ENCODE results near the gene PRR15L. TPM values are rescaled to one million over a fixed set of nuclear protein-coding genes. Genes with fewer than 3 reads are reported as not detected.

The PRR15L gene
- total RNA-seq, 1 experiment from 2014 or later: 0.18 TPM

DNA sequence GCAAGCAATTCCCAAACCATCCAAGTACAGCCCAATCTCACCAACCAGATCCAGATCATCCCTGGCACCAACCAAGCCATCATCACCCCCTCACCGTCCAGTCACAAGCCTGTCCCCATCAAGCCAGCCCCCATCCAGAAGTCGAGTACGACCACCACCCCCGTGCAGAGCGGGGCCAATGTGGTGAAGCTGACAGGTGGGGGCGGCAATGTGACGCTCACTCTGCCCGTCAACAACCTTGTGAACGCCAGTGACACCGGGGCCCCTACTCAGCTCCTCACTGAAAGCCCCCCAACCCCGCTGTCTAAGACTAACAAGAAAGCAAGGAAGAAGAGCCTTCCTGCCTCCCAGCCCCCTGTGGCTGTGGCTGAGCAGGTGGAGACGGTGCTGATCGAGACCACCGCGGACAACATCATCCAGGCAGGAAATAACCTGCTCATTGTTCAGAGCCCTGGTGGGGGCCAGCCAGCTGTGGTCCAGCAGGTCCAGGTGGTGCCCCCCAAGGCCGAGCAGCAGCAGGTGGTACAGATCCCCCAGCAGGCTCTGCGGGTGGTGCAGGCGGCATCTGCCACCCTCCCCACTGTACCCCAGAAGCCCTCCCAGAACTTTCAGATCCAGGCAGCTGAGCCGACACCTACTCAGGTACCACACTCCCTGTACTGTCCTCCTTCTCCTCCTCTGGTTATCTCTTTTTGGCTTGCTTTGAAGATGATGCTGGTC lies 41.0 kb downstream of the PRR15L start:
- BruUV-seq (replicated peaks): TSS peak; percentile 33
- no peak for TF ChIP-seq SIN3A (IDR thresholded peaks at IDR 0.05; ENCODE audit: borderline replicate concordance, insufficient read depth, low read depth, low read length)
- TF ChIP-seq, protein P1, sequence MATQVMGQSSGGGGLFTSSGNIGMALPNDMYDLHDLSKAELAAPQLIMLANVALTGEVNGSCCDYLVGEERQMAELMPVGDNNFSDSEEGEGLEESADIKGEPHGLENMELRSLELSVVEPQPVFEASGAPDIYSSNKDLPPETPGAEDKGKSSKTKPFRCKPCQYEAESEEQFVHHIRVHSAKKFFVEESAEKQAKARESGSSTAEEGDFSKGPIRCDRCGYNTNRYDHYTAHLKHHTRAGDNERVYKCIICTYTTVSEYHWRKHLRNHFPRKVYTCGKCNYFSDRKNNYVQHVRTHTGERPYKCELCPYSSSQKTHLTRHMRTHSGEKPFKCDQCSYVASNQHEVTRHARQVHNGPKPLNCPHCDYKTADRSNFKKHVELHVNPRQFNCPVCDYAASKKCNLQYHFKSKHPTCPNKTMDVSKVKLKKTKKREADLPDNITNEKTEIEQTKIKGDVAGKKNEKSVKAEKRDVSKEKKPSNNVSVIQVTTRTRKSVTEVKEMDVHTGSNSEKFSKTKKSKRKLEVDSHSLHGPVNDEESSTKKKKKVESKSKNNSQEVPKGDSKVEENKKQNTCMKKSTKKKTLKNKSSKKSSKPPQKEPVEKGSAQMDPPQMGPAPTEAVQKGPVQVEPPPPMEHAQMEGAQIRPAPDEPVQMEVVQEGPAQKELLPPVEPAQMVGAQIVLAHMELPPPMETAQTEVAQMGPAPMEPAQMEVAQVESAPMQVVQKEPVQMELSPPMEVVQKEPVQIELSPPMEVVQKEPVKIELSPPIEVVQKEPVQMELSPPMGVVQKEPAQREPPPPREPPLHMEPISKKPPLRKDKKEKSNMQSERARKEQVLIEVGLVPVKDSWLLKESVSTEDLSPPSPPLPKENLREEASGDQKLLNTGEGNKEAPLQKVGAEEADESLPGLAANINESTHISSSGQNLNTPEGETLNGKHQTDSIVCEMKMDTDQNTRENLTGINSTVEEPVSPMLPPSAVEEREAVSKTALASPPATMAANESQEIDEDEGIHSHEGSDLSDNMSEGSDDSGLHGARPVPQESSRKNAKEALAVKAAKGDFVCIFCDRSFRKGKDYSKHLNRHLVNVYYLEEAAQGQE (IDR thresholded peaks at IDR 0.05; ENCODE audit: insufficient read depth in 1 of 2, low read depth in 2 of 2, low read length in 1 of 2): no peak
- TF ChIP-seq POLR2AphosphoS5 (IDR thresholded peaks at IDR 0.05; ENCODE audit: low read depth, low read length): no peak
- TF ChIP-seq TCF7L2 (IDR thresholded peaks at IDR 0.05; ENCODE audit: low read depth, low read length): no peak
- TF ChIP-seq, protein P2, sequence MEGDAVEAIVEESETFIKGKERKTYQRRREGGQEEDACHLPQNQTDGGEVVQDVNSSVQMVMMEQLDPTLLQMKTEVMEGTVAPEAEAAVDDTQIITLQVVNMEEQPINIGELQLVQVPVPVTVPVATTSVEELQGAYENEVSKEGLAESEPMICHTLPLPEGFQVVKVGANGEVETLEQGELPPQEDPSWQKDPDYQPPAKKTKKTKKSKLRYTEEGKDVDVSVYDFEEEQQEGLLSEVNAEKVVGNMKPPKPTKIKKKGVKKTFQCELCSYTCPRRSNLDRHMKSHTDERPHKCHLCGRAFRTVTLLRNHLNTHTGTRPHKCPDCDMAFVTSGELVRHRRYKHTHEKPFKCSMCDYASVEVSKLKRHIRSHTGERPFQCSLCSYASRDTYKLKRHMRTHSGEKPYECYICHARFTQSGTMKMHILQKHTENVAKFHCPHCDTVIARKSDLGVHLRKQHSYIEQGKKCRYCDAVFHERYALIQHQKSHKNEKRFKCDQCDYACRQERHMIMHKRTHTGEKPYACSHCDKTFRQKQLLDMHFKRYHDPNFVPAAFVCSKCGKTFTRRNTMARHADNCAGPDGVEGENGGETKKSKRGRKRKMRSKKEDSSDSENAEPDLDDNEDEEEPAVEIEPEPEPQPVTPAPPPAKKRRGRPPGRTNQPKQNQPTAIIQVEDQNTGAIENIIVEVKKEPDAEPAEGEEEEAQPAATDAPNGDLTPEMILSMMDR (IDR thresholded peaks at IDR 0.05): no peak
- Histone ChIP-seq H3K4me3 (ENCODE audit: low read depth in 2 of 2, low read length in 2 of 2) (no peak overlapping the region), H3K27ac (ENCODE audit: low read length) (no peak overlapping the region), H3K27me3 (ENCODE audit: control insufficient read depth, insufficient read depth, low read length) (no peaks in the 10 kb centered on the region), H3K4me1 (ENCODE audit: control insufficient read depth, insufficient read depth, low read length) (no peaks in the 10 kb centered on the region; the same call in 1 of the 2 replicates), H3K9me3 (ENCODE audit: control insufficient read depth, insufficient read depth, low read depth, low read length) (no peaks in the 10 kb centered on the region), H3K36me3 (ENCODE audit: control insufficient read depth, insufficient read depth, low read length) (no peaks in the 10 kb centered on the region)
- intact Hi-C loops (cut with micrococcal nuclease; ENCODE audit: unreplicated experiment) (no loop called here), in situ Hi-C loops (cut with HindIII; ENCODE audit: low pct_unique_long_range_greater_than_20kb, low sequenced_read_pairs) (no loop called here)
- ChIA-PET POLR2A (interaction anchor here (0.6 kb wide), 1 partner anchor 187 kb away, joined by 4 read pairs; no protein-coding TSS in a partner anchor), CTCF (no interaction called here)
- DNase-seq (ENCODE audit: low read depth, low spot score): no peak
- ATAC-seq: no peak

DNA sequence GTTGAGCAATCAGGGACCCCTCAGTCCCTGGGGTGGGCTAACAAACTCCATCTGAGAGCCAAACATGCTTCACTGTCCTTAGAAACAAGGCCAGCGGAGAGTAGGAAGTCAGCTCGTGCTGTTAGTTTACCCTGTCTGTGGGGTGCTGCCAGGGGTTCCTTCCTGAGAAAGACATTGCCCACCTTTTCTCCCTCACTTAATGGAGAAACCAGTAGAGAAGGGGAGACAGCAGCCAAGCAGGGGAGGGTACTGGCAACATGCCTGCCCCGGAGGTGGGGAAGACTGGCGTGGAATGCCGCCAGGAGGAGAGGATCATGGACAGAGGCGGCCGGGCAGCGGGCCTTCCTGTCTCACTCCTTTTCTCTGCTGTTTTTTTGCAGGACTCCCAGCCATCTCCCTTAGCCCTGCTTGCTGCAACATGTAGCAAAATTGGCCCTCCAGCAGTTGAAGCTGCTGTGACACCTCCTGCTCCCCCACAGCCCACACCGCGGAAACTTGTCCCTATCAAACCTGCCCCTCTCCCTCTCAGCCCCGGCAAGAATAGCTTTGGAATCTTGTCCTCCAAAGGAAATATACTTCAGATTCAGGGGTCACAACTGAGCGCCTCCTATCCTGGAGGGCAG lies 41.8 kb downstream of the PRR15L start:
- TF ChIP-seq TCF7L2 (IDR thresholded peaks at IDR 0.05; ENCODE audit: low read depth, low read length) (no peak), POLR2AphosphoS5 (IDR thresholded peaks at IDR 0.05; ENCODE audit: low read depth, low read length) (no peak), SIN3A (IDR thresholded peaks at IDR 0.05; ENCODE audit: borderline replicate concordance, insufficient read depth, low read depth, low read length) (no peak)
- Histone ChIP-seq H3K27ac (ENCODE audit: low read length) (no peak overlapping the region), H3K4me1 (ENCODE audit: control insufficient read depth, insufficient read depth, low read length) (no peaks in the 10 kb centered on the region; the same call in 1 of the 2 replicates), H3K4me3 (ENCODE audit: low read depth in 2 of 2, low read length in 2 of 2) (no peak overlapping the region), H3K27me3 (ENCODE audit: control insufficient read depth, insufficient read depth, low read length) (no peaks in the 10 kb centered on the region), H3K9me3 (ENCODE audit: control insufficient read depth, insufficient read depth, low read depth, low read length) (no peaks in the 10 kb centered on the region), H3K36me3 (ENCODE audit: control insufficient read depth, insufficient read depth, low read length) (no peaks in the 10 kb centered on the region)
- CTCF ChIA-PET: no interaction called here
- no TSS peak for BruUV-seq (replicated peaks)
- in situ Hi-C loops (cut with HindIII; ENCODE audit: low pct_unique_long_range_greater_than_20kb, low sequenced_read_pairs): no loop called here
- intact Hi-C loops (cut with micrococcal nuclease; ENCODE audit: unreplicated experiment): no loop called here
- ATAC-seq: 0 out of 2 replicates have a peak, but pooled peaks have one; percentile 13
- DNase-seq (ENCODE audit: low read depth, low spot score): no peak
- POLR2A ChIA-PET: no interaction called here

Data from Panc1 (cell line).